GM13977 (cell line): ENCODE data around the gene HMX1.

Experiments
- DNase-seq: peaks from one replicate; pipeline ENCODE4 v3.0.0; 2012; ENCODE audit warnings: low spot score
- CTCF ChIP-seq: IDR thresholded peaks from 2 replicates; pipeline ENCODE4 v1.5.1; 2012; ENCODE audit warnings: mild to moderate bottlenecking, control low read depth; ENCODE audit not compliant: insufficient read depth; ENCODE audit errors: extremely low read depth, missing control alignments
- in situ Hi-C: fragments of 300-500 bp; cut with MboI; formaldehyde crosslinking; loops from one replicate; pipeline ENCODE4 v1.12.0; 2022; ENCODE audit warnings: low sequenced_read_pairs, low pct_unique_long_range_greater_than_20kb, mixed read lengths, inconsistent platforms; ENCODE audit not compliant: unreplicated experiment

The HMX1 gene

GRCh38 chr4:8847331-8847730, 24.3 kb downstream of the HMX1 start:
- TF ChIP-seq CTCF = no peak
- in situ Hi-C loops = no loop called here
- no peak for DNase-seq

GRCh38 chr4:8846826-8847225, 24.8 kb downstream of the HMX1 start:
- in situ Hi-C loops = no loop called here
- TF ChIP-seq CTCF = no peak
- DNase-seq = no peak

GRCh38 chr4:8846046-8846720, 25.5 kb downstream of the HMX1 start:
- TF ChIP-seq CTCF = no peak
- DNase-seq = no peak
- in situ Hi-C loops = no loop called here

- in situ Hi-C loops = no loop called here
- DNase-seq = no peak
Observed at GRCh38 chr4:8844976-8845690, 26.5 kb downstream of the HMX1 start.

GRCh38 chr4:8843597-8843996, 28.0 kb downstream of the HMX1 start:
- no peak for TF ChIP-seq CTCF
- in situ Hi-C loops = no loop called here
- DNase-seq = no peak

More at GRCh38 chr4:8844976-8845690, 26.5 kb downstream of the HMX1 start:
- TF ChIP-seq CTCF = no peak

- no peak for TF ChIP-seq CTCF
- no peak for DNase-seq
- in situ Hi-C loops = no loop called here
Observed at GRCh38 chr4:8842614-8843013, 29.0 kb downstream of the HMX1 start.
